GM12801 (cell line): ENCODE results near the gene RRP8.

Source experiments
- TF ChIP-seq, protein P1 (sequence below): IDR thresholded peaks from one replicate; pipeline ENCODE4 v1.5.1; 2011; ENCODE audit warnings: control low read depth; ENCODE audit not compliant: insufficient read length; ENCODE audit errors: extremely low read depth

RRP8 gene

DNA sequence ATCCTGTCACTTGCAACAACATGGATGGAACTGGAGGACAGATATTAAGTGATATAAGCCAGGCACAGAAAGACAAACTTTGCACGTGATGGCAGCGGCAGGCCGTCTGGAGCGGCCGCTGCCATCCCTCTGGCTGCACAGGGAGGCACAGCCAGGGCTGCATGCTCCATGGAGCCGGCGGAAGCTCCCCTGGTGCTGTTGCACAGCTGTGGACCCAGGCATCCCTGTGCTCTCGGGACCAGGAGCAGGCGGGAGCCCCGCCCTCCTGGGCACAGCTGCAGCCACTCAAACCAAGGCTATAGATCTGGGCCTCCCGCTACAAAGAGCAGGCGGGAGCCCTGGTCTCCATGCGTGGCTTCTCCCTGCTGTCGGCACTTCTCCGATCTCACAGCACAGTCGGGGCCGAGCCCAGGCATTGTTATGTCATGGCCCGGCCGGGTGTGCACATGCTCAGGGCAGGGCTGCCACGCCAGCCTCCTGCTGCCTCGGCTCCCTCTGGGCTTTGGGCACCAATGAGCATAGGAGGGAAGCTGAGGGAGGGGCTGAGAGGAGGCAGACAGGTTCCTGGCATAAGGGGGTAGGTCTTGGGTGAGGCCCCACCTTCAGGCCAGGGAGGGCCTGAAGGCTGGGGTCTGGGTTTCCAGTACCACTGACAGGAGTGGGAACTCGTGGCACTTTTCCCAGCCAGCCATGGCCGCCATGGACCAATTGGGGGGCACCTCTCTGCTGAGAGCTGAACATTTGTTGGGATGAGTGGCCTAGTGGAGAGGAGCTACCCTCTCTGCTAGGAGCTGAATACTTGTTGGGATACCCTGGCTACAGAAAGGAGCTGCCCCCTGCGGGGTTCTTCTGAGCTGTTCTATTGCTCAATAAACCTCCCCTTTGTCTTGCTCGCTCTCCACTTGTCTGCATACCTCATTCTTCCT lies 16.7 kb downstream of the RRP8 start:
- TF ChIP-seq, protein P1, sequence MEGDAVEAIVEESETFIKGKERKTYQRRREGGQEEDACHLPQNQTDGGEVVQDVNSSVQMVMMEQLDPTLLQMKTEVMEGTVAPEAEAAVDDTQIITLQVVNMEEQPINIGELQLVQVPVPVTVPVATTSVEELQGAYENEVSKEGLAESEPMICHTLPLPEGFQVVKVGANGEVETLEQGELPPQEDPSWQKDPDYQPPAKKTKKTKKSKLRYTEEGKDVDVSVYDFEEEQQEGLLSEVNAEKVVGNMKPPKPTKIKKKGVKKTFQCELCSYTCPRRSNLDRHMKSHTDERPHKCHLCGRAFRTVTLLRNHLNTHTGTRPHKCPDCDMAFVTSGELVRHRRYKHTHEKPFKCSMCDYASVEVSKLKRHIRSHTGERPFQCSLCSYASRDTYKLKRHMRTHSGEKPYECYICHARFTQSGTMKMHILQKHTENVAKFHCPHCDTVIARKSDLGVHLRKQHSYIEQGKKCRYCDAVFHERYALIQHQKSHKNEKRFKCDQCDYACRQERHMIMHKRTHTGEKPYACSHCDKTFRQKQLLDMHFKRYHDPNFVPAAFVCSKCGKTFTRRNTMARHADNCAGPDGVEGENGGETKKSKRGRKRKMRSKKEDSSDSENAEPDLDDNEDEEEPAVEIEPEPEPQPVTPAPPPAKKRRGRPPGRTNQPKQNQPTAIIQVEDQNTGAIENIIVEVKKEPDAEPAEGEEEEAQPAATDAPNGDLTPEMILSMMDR: no peak

DNA sequence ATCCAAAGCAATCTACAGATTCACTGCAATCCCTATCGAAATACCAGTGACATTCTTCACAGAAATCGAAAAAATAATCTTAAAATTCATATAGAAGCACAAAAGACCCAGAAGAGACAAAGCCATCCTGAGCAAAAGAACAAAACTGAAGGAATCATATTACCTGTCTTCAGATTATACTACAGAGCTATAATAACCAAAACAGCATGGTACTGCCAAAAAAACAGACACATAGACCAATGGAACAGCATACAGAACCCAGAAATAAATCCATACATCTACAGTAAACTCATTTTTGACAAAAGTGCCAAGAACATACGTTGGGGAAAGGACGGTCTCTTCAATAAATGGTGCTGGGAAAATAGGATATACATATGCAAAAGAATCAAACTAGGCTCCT lies 18.9 kb downstream of the RRP8 start:
- TF ChIP-seq, protein P1: no peak

DNA sequence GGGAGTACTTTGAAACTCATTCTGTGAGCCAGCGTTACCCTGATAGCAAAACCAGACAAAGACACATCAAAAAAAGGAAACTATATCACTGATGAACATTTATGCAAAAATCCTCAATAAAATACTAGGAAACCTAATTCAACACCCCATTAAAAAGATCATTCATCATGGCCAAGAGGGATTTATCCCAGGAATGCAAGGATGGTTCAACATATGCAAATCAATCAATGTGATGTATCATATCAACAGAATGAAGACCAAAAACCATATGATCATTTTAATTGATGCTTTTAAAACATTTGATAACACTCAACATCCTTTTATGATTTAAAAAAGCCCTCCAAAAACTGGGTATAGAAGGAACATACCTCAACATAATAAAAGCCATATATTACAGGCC lies 19.8 kb downstream of the RRP8 start:
- TF ChIP-seq, protein P1: no peak

DNA sequence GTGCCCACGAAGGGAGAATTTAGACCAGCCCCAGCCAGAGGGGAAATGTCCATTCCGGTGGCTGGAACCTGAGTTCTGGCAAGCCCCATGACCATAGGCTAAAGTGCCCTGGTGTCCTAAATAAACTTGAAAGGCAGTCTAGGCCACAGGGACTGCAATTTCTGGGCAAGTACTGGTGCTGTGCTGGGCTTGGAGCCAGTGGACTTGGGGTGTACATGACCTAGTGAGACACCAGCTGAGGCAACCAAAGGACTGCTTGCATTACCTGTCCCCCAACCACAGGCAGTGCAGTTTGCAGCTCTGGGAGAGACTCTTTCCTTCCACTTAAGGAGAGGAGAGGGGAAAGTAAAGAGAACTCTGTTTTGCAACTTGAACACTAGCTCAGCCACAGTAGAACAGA lies 23.7 kb downstream of the RRP8 start:
- TF ChIP-seq, protein P1: no peak

DNA sequence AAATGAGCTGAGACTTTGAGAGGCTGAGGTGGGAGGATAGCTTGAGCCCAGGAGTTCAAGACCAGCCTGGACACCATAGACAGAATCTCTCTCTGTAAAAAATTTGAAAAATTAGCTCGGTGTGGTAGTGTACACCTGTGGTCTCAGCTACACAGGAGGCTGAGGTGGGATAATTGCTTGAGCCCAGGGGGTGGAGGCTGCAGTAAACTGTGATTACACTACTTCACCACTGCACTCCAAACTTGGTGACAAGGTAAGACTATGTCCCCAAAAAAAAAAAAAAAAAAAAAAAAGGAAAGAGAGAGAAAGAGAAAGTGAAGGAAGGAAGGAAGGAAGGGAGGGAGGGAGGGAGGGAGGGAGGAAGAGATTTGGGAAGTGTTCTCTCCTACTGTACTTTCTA lies 25.3 kb downstream of the RRP8 start:
- TF ChIP-seq, protein P1: no peak

DNA sequence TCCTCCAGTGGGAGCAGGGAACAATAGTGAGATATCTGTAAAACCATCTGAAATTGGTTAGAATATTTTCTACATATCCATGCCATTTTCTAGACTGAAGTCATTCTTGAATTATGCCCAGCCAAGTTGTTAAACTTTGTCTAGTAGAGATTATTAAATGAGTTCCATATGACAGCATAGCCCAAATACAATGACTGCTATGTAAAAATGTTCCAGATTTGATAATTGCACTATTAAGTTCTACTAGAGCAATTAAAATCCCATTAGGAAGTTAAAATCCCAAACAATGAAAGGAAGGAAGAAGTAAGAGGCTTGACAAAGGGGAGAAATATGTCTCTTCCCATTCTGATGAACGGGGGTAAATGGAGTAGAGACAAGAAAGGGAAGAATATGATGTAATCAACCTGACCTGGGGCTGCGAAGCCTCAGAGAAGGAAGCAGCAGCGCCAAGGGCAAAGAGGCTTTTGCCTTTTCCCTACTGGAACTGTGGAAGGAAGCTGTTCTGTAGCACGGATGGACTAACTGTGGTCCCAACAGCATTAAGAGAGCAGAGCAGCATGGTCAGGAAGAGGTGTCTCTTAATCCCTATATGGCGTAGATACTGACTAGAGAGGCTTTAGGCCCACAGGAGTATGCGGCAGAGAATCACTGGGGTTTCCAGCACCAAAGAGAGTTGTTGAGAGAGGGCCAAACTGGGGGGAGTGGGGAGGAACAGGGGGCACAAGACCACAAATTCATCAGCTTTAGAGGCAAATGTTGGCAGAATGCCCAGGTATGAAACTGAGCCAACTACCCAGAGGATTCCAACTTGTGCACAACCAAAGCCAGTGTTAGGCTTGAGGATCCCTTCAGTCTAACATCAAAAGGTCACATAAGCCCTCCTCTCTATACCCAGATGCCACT lies 26.7 kb downstream of the RRP8 start:
- TF ChIP-seq, protein P1: no peak
